IMR-90 (cell line): ENCODE results near the gene KRT74. TPM values are rescaled to one million over a fixed set of nuclear protein-coding genes. Genes with fewer than 3 reads are reported as not detected.

Experiments used
- ATAC-seq: fragments of 200-7000 bp; cut with Tn5 transposase; 2 replicates; pipeline ENCODE4 v1.9.1; 2020; ENCODE audit warnings: low read depth, mild to moderate bottlenecking, moderate library complexity
- BruUV-seq: library from RNA; stranded (reverse); fragments of 400-500 nt; replicated peaks from 2 replicates; lab custom pipeline; 2021; lab: Mats Ljungman, UMichigan
- CTCF ChIA-PET: fragments of 300-600 bp; formaldehyde crosslinking; extraction: SDS; loops from one replicate; lab custom pipeline; 2021; ENCODE audit warnings: antibody characterized with exemption; lab: Yijun Ruan, JAX
- POLR2A ChIA-PET: fragments of 300-600 bp; sonication (Branson Sonifier 250); formaldehyde crosslinking; loops from one replicate; lab custom pipeline; 2022; ENCODE audit warnings: antibody characterized with exemption; ENCODE audit not compliant: unreplicated experiment; lab: Charles Lee
- DNase-seq: peaks from one replicate; pipeline ENCODE4 v3.0.0; 2013
- H2AFZ ChIP-seq: replicated peaks from 2 replicates; pipeline ENCODE3; 2013; ENCODE audit warnings: low read length, mild to moderate bottlenecking; ENCODE audit not compliant: poor library complexity
- H2AK5ac ChIP-seq: 2 replicates; pipeline ENCODE4 v1.6.1; 2013; ENCODE audit warnings: low read depth, low read length, inconsistent platforms
- H2AK9ac ChIP-seq: replicated peaks from 2 replicates; pipeline ENCODE3; 2013; ENCODE audit warnings: mild to moderate bottlenecking, low read depth, low read length, moderate library complexity; ENCODE audit not compliant: poor library complexity
- H2BK120ac ChIP-seq: 2 replicates; pipeline ENCODE4 v1.6.1; 2013; ENCODE audit warnings: low read depth, low read length, inconsistent platforms
- H2BK15ac ChIP-seq: 3 replicates; pipeline ENCODE4 v1.6.1; 2013; ENCODE audit warnings: low read depth, low read length, inconsistent platforms
- H2BK20ac ChIP-seq: 2 replicates; pipeline ENCODE4 v1.6.1; 2013; ENCODE audit warnings: low read depth, mild to moderate bottlenecking, inconsistent platforms, low read length, moderate library complexity
- H2BK5ac ChIP-seq: 2 replicates; pipeline ENCODE4 v1.6.1; 2013; ENCODE audit warnings: mild to moderate bottlenecking, low read depth, low read length, inconsistent platforms; ENCODE audit not compliant: poor library complexity, severe bottlenecking
- H3K14ac ChIP-seq: replicated peaks from 2 replicates; pipeline ENCODE4 v1.6.1; 2013; ENCODE audit warnings: low read depth, low read length, inconsistent platforms
- H3K18ac ChIP-seq: 2 replicates; pipeline ENCODE4 v1.6.1; 2013; ENCODE audit warnings: low read depth, low read length, control low read depth
- H3K23ac ChIP-seq: 2 replicates; pipeline ENCODE4 v1.6.1; 2013; ENCODE audit warnings: low read depth, low read length, inconsistent platforms
- H3K27ac ChIP-seq: 2 replicates; pipeline ENCODE4 v1.5.1; 2013; ENCODE audit warnings: mild to moderate bottlenecking, control low read depth, low read length; ENCODE audit not compliant: insufficient read depth
- H3K27me3 ChIP-seq: 2 replicates; pipeline ENCODE4 v1.6.1; 2013; ENCODE audit warnings: low read length; ENCODE audit not compliant: control insufficient read depth, insufficient read depth
- H3K36me3 ChIP-seq: 2 replicates; pipeline ENCODE4 v1.6.1; 2013; ENCODE audit warnings: low read length, mixed read lengths; ENCODE audit not compliant: control insufficient read depth, insufficient read depth
- H3K4ac ChIP-seq: 2 replicates; pipeline ENCODE4 v1.6.1; 2013; ENCODE audit warnings: low read depth, low read length, inconsistent platforms
- H3K4me1 ChIP-seq: 2 replicates; pipeline ENCODE4 v1.6.1; 2013; ENCODE audit warnings: low read length, mixed read lengths; ENCODE audit not compliant: control insufficient read depth, insufficient read depth
- H3K4me2 ChIP-seq: 2 replicates; pipeline ENCODE4 v1.6.1; 2013; ENCODE audit warnings: low read depth, mild to moderate bottlenecking, control low read depth, low read length, moderate library complexity
- H3K4me3 ChIP-seq: 2 replicates; pipeline ENCODE4 v1.5.1; 2013; ENCODE audit warnings: low read depth, mild to moderate bottlenecking, control low read depth, low read length, moderate library complexity; ENCODE audit not compliant: insufficient read depth
- H3K56ac ChIP-seq: 2 replicates; pipeline ENCODE4 v1.6.1; 2013; ENCODE audit warnings: low read length, inconsistent platforms; ENCODE audit not compliant: insufficient read depth; ENCODE audit errors: extremely low read depth
- H3K79me1 ChIP-seq, 2 experiments: 2 replicates each; pipeline ENCODE4 v1.6.1; 2013; ENCODE audit warnings: low read length in 2 of 2, inconsistent platforms in 1 of 2, low read depth in 1 of 2
- H3K9ac ChIP-seq: 2 replicates; pipeline ENCODE4 v1.6.1; 2013; ENCODE audit warnings: low read depth, low read length, control low read depth
- H3K9me1 ChIP-seq: 2 replicates; pipeline ENCODE4 v1.6.1; 2013; ENCODE audit warnings: low read length, inconsistent platforms; ENCODE audit not compliant: insufficient read depth
- H3K9me3 ChIP-seq: 2 replicates; pipeline ENCODE4 v1.6.1; 2013; ENCODE audit warnings: low read length; ENCODE audit not compliant: control insufficient read depth, insufficient read depth
- H4K20me1 ChIP-seq: 2 replicates; pipeline ENCODE4 v1.6.1; 2013; ENCODE audit warnings: low read length, inconsistent platforms; ENCODE audit not compliant: insufficient read depth
- H4K5ac ChIP-seq: 2 replicates; pipeline ENCODE4 v1.6.1; 2013; ENCODE audit warnings: mild to moderate bottlenecking, low read depth, low read length, control low read depth
- H4K8ac ChIP-seq, 2 experiments: 2 replicates each; pipeline ENCODE4 v1.6.1; 2013; ENCODE audit warnings: low read depth in 2 of 2, low read length in 2 of 2, control low read depth in 1 of 2, inconsistent platforms in 1 of 2
- H4K91ac ChIP-seq: 2 replicates; pipeline ENCODE4 v1.6.1; 2013; ENCODE audit warnings: low read depth, low read length, inconsistent platforms; ENCODE audit not compliant: insufficient read depth
- MXI1 ChIP-seq: IDR thresholded peaks from 2 replicates; pipeline ENCODE4 v1.6.1; 2012; ENCODE audit warnings: low read depth, mild to moderate bottlenecking, low read length, moderate library complexity, borderline replicate concordance
- POLR2A ChIP-seq: IDR thresholded peaks from 2 replicates; pipeline ENCODE4 v1.6.1; 2012; ENCODE audit warnings: mild to moderate bottlenecking, low read depth, low read length
- WGBS, 2 experiments: methylation state at CpG; one replicate each; pipeline versions ENCODE4 v1.1.5 to v1.1.7; 2013; ENCODE audit warnings: missing lambda C conversion rate in 2 of 2; ENCODE audit not compliant: insufficient read length in 1 of 2; ENCODE audit errors: extremely low coverage in 2 of 2; 5-methylcytosine and 5-hydroxymethylcytosine counted together
- dilution Hi-C: fragments of 300-500 bp; cut with HindIII; formaldehyde crosslinking; loops from one replicate; pipeline ENCODE4 v1.14.3; 2018; ENCODE audit warnings: low sequenced_read_pairs; ENCODE audit not compliant: unreplicated experiment
- in situ Hi-C: fragments of 300-500 bp; cut with MboI; formaldehyde crosslinking; loops from 3 replicates; pipeline ENCODE4 v1.14.3; 2019; ENCODE audit warnings: low sequenced_read_pairs, inconsistent platforms, mixed read lengths
- intact Hi-C: fragments of 100-400 bp; cut with micrococcal nuclease; formaldehyde crosslinking; loops from 2 replicates; pipeline ENCODE4 v1.10.0; 2022
- polyA plus RNA-seq, 3 experiments: library from polyadenylated mRNA; depleted of rRNA; stranded (reverse); fragments of >200 nt; gene quantifications; 2 replicates each; pipeline ENCODE4 v1.2.3, GENCODE V29; 2012; ENCODE audit warnings: low replicate concordance in 1 of 3
- total RNA-seq: library from RNA; depleted of rRNA; stranded (reverse); fragments of >200 nt; gene quantifications from 2 replicates; pipeline ENCODE4 v1.2.3, GENCODE V29; 2012

KRT74 gene
- total and polyA plus RNA-seq, 2 of the 4 experiments (the other 2 are of a cell fraction), result not detected

GRCh38 chr12:52587563-52587962, 13.9 kb upstream of the KRT74 start:
- H4K5ac ChIP-seq, result no peak overlapping the region
- no peak overlapping the region for H3K23ac ChIP-seq
- no peaks in the 10 kb centered on the region for H3K9me3 ChIP-seq
- H2AFZ ChIP-seq, result peak overlapping the region; percentile 56
- no peak overlapping the region for H3K9ac ChIP-seq
- no peaks in the 10 kb centered on the region for H3K4me1 ChIP-seq
- dilution Hi-C loops, result no loop called here
- no peak overlapping the region for H2BK5ac ChIP-seq
- TF ChIP-seq POLR2A (no peak), MXI1 (no peak)
- no peak overlapping the region for H2AK9ac ChIP-seq
- peaks cover 35% of the 10 kb centered on the region for H3K27me3 ChIP-seq
- BruUV-seq, result no TSS peak
- WGBS, 2 experiments, result 66% methylated on average over 8 of the region's 17 CpGs; no CpG with 5 or more reads in 1 of the 2 experiments
- no peak overlapping the region for H2BK15ac ChIP-seq
- H4K20me1 ChIP-seq, result no peaks in the 10 kb centered on the region; the same call in 1 of the 2 replicates
- H3K14ac ChIP-seq, result no peak overlapping the region
- DNase-seq (no peak), ATAC-seq (no peak)
- H3K4ac ChIP-seq, result no peak overlapping the region
- no peak overlapping the region for H2AK5ac ChIP-seq
- intact Hi-C loops, result no loop called here
- no peak overlapping the region for H3K18ac ChIP-seq
- no peak overlapping the region for H3K27ac ChIP-seq
- no peaks in the 10 kb centered on the region for H3K36me3 ChIP-seq
- H3K9me1 ChIP-seq, result no peaks in the 10 kb centered on the region
- H2BK20ac ChIP-seq, result no peak overlapping the region
- no peaks in the 10 kb centered on the region for H3K79me1 ChIP-seq
- no peak overlapping the region for H4K8ac ChIP-seq
- H3K56ac ChIP-seq, result no peak overlapping the region
- ChIA-PET CTCF (interaction anchor here (1.0 to 1.7 kb wide), 2 partner anchors 283 to 292 kb away, joined by 5 to 6 read pairs; no protein-coding TSS in a partner anchor), POLR2A (no interaction called here)
- no peak overlapping the region for H3K4me2 ChIP-seq
- in situ Hi-C loops, result loop anchor here (10.0 kb wide), 2 partner anchors 397 to 433 kb away; no protein-coding TSS in a partner anchor
- H3K4me3 ChIP-seq, result no peak overlapping the region
- no peak overlapping the region for H2BK120ac ChIP-seq
- H4K91ac ChIP-seq, result no peak overlapping the region
